ENCODE measurements around the gene EFCAB6.

DNA sequence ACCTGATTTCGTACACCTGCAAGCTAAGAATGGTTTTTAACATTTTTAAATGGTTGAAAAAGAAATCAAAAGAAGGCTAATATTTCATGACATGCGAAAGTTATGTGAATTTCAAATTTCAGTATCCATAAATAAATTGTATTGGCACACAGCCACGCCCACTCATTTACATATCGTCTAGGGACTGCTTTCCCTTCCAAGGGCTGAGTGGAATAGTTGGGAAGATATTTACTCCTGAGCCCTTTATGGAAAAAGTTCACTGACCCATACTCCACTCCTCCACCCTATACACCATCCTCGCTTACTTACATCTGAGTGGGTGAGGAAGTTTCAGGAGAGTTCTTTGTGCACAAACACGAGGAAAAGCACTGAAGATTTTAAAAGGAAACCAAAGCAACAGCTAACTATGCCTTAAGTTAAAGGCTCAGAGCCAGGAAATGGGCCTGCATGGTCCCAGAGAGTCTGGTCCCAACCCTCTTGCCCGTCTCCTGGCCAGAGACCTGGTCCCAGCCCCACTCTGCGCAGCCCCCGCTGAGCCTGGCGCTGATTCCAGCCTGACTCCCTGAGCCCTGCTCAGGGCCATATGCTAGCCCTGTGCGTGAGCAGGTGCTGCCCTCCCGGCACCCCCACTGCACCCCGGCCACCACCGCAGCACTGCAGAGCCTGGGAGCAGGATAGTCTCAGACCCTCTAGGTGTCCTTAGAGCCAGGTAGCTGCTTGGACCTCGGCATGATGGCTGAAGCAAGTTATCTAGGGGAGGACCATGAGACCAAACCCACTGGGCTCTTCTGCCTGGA is 69.8 kb downstream of the EFCAB6 start:
- TF ChIP-seq, protein P1, sequence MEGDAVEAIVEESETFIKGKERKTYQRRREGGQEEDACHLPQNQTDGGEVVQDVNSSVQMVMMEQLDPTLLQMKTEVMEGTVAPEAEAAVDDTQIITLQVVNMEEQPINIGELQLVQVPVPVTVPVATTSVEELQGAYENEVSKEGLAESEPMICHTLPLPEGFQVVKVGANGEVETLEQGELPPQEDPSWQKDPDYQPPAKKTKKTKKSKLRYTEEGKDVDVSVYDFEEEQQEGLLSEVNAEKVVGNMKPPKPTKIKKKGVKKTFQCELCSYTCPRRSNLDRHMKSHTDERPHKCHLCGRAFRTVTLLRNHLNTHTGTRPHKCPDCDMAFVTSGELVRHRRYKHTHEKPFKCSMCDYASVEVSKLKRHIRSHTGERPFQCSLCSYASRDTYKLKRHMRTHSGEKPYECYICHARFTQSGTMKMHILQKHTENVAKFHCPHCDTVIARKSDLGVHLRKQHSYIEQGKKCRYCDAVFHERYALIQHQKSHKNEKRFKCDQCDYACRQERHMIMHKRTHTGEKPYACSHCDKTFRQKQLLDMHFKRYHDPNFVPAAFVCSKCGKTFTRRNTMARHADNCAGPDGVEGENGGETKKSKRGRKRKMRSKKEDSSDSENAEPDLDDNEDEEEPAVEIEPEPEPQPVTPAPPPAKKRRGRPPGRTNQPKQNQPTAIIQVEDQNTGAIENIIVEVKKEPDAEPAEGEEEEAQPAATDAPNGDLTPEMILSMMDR (IDR thresholded peaks at IDR 0.05; ENCODE audit: low read depth, low read length, missing input control): no peak
- TF ChIP-seq FOXA2 (IDR thresholded peaks at IDR 0.05) (no peak), HNF4G (IDR thresholded peaks at IDR 0.05) (no peak), NR2F2 (IDR thresholded peaks at IDR 0.05) (no peak), RAD21 (IDR thresholded peaks at IDR 0.05) (no peak), JUND (IDR thresholded peaks at IDR 0.05) (no peak), TAF1 (conservative IDR thresholded peaks at IDR 0.05) (no peak), GABPA (IDR thresholded peaks at IDR 0.05 in 1 of 2, conservative IDR thresholded peaks at IDR 0.05 in 1 of 2) (no peak), SP1 (IDR thresholded peaks at IDR 0.05) (no peak)
- TF ChIP-seq, protein P2, sequence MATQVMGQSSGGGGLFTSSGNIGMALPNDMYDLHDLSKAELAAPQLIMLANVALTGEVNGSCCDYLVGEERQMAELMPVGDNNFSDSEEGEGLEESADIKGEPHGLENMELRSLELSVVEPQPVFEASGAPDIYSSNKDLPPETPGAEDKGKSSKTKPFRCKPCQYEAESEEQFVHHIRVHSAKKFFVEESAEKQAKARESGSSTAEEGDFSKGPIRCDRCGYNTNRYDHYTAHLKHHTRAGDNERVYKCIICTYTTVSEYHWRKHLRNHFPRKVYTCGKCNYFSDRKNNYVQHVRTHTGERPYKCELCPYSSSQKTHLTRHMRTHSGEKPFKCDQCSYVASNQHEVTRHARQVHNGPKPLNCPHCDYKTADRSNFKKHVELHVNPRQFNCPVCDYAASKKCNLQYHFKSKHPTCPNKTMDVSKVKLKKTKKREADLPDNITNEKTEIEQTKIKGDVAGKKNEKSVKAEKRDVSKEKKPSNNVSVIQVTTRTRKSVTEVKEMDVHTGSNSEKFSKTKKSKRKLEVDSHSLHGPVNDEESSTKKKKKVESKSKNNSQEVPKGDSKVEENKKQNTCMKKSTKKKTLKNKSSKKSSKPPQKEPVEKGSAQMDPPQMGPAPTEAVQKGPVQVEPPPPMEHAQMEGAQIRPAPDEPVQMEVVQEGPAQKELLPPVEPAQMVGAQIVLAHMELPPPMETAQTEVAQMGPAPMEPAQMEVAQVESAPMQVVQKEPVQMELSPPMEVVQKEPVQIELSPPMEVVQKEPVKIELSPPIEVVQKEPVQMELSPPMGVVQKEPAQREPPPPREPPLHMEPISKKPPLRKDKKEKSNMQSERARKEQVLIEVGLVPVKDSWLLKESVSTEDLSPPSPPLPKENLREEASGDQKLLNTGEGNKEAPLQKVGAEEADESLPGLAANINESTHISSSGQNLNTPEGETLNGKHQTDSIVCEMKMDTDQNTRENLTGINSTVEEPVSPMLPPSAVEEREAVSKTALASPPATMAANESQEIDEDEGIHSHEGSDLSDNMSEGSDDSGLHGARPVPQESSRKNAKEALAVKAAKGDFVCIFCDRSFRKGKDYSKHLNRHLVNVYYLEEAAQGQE (IDR thresholded peaks at IDR 0.05): no peak
- TF ChIP-seq, protein P3, sequence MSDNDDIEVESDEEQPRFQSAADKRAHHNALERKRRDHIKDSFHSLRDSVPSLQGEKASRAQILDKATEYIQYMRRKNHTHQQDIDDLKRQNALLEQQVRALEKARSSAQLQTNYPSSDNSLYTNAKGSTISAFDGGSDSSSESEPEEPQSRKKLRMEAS (IDR thresholded peaks at IDR 0.05): no peak
- TF ChIP-seq, protein P4, sequence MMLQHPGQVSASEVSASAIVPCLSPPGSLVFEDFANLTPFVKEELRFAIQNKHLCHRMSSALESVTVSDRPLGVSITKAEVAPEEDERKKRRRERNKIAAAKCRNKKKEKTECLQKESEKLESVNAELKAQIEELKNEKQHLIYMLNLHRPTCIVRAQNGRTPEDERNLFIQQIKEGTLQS (IDR thresholded peaks at IDR 0.05): no peak
